ENCODE data around the gene TRIM26. TPM values are rescaled to one million over a fixed set of nuclear protein-coding genes. Genes with fewer than 3 reads are reported as not detected.

The TRIM26 gene
- total and polyA plus RNA-seq, 2 donors (not counting 1 experiment from before 2014, with no cell fraction given): 49.5 to 73.2 TPM

DNA sequence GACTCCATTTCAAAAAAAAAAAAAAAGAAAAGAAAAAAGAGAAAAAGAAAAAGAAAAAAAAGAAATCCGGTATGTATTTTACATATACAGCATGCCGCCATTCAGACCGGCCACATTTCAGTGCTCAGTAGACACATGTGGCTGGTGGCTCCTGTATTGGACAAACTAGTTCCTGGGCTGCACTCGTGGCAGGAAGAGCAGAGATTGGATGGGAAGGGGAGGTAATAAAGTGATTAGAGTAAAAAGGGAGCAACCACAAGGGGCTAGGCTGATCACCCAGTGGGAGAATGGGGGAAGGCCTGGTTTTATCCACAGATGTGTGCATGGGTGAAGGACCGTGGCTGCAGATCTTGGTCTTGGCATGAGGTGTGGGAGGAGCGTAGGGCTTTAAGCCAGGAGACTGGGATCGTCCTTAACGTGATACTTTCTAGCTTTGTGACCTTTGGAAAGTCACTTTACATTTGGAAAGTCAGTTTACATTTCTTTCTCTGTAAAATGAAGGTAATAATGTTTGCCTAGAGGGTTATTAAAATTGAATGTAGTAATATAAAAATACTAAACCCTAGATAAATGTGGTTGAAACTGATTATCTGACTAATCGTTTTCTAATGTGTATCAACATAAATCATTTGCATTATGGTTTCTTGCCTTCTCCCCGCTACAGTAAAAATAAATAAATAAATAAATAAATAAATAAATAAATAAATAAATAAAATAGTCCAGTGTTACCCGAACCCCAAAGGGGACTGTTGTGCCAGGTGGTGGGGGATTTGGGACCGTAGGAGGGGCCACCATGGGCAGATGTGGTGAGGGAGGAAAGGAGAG is 50.7 kb downstream of the TRIM26 start:
- H3K27ac Mint-ChIP-seq: no peak overlapping the region
- DNase-seq (no peak), ATAC-seq (ENCODE audit: low read depth) (no peak)
- CTCF ChIA-PET: no interaction called here
- Histone ChIP-seq H3K9ac (ENCODE audit: low read length) (no peak overlapping the region), H3K36me3 (replicated peaks in 1 of 2; ENCODE audit: control extremely low read depth in 1 of 2, control insufficient read depth in 1 of 2, extremely low read depth in 1 of 2, insufficient read depth in 2 of 2, low read length in 1 of 2) (no peaks in the 10 kb centered on the region), H3K79me2 (ENCODE audit: control insufficient read depth, insufficient read depth, low read length) (no peaks in the 10 kb centered on the region), H3K9me3 (ENCODE audit: control extremely low read depth in 1 of 3, control insufficient read depth in 2 of 3, insufficient read depth in 1 of 3, low read length in 2 of 3) (peaks cover 0 to 3% (median 0%) of the 10 kb centered on the region in 3 donors), H2AFZ (ENCODE audit: insufficient read depth, low read depth, low read length, poor library complexity, severe bottlenecking) (no peak overlapping the region), H3K4me2 (replicated peaks; ENCODE audit: low read depth, low read length, poor library complexity, severe bottlenecking) (no peak overlapping the region), H3K27me3 (replicated peaks in 1 of 4; ENCODE audit: control extremely low read depth in 1 of 4, control insufficient read depth in 3 of 4, insufficient read depth in 4 of 4, low read length in 3 of 4) (peaks cover 0 to 19% (median 2%) of the 10 kb centered on the region in 4 experiments), H4K20me1 (ENCODE audit: control insufficient read depth, insufficient read depth, low read length, poor library complexity, severe bottlenecking) (no peaks in the 10 kb centered on the region), H3K4me1 (ENCODE audit: control insufficient read depth in 2 of 2, insufficient read depth in 2 of 2, low read length in 2 of 2) (no peaks in the 10 kb centered on the region), H3K27ac (ENCODE audit: low read length in 2 of 2) (no peak overlapping the region), H3K4me3 (ENCODE audit: control extremely low read depth in 1 of 5, extremely low read depth in 1 of 5, insufficient read depth in 1 of 5, low read depth in 2 of 5, low read length in 4 of 5) (no peak overlapping the region)
- intact Hi-C loops (cut with micrococcal nuclease): no loop called here
- POLR2A ChIA-PET: no interaction called here
- no peaks in the 10 kb centered on the region for H3K4me1 Mint-ChIP-seq
- H3K4me3 Mint-ChIP-seq: no peak overlapping the region
- 90% methylated on average over 4 of the region's 12 CpGs for WGBS (ENCODE audit: insufficient coverage)
- H3K27me3 Mint-ChIP-seq: peaks cover 38% of the 10 kb centered on the region
- no peaks in the 10 kb centered on the region for H3K9me3 Mint-ChIP-seq (ENCODE audit: insufficient read depth)
- no peak for TF ChIP-seq EZH2 (IDR thresholded peaks at IDR 0.05; ENCODE audit: borderline replicate concordance, insufficient read depth, low read depth, low read length, poor library complexity, severe bottlenecking)
- TF ChIP-seq, protein P1, sequence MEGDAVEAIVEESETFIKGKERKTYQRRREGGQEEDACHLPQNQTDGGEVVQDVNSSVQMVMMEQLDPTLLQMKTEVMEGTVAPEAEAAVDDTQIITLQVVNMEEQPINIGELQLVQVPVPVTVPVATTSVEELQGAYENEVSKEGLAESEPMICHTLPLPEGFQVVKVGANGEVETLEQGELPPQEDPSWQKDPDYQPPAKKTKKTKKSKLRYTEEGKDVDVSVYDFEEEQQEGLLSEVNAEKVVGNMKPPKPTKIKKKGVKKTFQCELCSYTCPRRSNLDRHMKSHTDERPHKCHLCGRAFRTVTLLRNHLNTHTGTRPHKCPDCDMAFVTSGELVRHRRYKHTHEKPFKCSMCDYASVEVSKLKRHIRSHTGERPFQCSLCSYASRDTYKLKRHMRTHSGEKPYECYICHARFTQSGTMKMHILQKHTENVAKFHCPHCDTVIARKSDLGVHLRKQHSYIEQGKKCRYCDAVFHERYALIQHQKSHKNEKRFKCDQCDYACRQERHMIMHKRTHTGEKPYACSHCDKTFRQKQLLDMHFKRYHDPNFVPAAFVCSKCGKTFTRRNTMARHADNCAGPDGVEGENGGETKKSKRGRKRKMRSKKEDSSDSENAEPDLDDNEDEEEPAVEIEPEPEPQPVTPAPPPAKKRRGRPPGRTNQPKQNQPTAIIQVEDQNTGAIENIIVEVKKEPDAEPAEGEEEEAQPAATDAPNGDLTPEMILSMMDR (IDR thresholded peaks at IDR 0.05): no peak

DNA sequence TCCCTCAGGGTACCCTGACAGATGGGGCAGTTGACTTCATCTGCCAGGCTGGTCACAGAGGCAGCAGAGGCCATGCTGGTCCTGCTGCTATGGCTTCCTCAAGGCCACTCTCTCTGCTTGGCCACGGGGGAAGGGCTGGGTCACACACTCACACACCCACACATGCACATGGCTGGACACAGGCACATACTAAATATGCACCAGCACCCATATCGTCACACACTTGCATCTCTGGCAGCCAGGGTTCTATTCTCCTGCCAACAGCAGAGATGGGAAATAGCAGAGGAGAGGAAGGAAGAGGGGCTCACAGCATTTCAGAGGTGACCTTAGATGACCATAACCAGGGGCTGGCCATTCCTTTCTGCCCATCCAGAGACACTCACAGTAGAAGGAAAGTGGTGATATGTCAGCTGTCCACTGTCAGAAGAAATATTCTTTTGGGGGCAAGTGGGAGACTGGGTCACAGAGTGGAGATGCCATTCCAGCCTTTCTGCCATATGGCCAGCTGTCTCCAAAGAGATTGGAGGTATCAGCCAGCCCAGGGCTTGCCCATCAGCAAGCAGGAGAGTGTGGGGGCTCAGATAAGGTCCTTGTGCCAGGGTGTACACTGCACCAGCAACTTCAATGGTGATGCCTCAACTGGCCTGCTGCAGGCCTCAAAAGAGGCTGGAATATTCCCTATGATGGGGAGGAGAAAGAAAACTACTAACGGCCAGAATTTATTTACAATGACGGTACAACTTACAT is 52.2 kb downstream of the TRIM26 start, which contains the start of gene TRIM10:
Gene TRIM10 (minus strand): TSS at position 427 of the 747 bp plus-strand sequence. CDS start 353 bp downstream, at position 74.
- CTCF ChIA-PET: no interaction called here
- Histone ChIP-seq H3K4me3 (ENCODE audit: control extremely low read depth in 1 of 5, extremely low read depth in 1 of 5, insufficient read depth in 1 of 5, low read depth in 2 of 5, low read length in 4 of 5) (no peak within 1 kb of the TSS), H3K79me2 (ENCODE audit: control insufficient read depth, insufficient read depth, low read length) (no peaks in the 10 kb centered on the region), H3K4me1 (ENCODE audit: control insufficient read depth in 2 of 2, insufficient read depth in 2 of 2, low read length in 2 of 2) (no peaks in the 10 kb centered on the region), H2AFZ (ENCODE audit: insufficient read depth, low read depth, low read length, poor library complexity, severe bottlenecking) (no peak within 1 kb of the TSS), H3K9ac (ENCODE audit: low read length) (no peak within 1 kb of the TSS), H3K4me2 (replicated peaks; ENCODE audit: low read depth, low read length, poor library complexity, severe bottlenecking) (no peak within 1 kb of the TSS), H3K36me3 (replicated peaks in 1 of 2; ENCODE audit: control extremely low read depth in 1 of 2, control insufficient read depth in 1 of 2, extremely low read depth in 1 of 2, insufficient read depth in 2 of 2, low read length in 1 of 2) (no peaks in the 10 kb centered on the region), H4K20me1 (ENCODE audit: control insufficient read depth, insufficient read depth, low read length, poor library complexity, severe bottlenecking) (no peaks in the 10 kb centered on the region), H3K9me3 (ENCODE audit: control extremely low read depth in 1 of 3, control insufficient read depth in 2 of 3, insufficient read depth in 1 of 3, low read length in 2 of 3) (peaks cover 0 to 3% (median 0%) of the 10 kb centered on the region in 3 donors), H3K27me3 (replicated peaks in 1 of 4; ENCODE audit: control extremely low read depth in 1 of 4, control insufficient read depth in 3 of 4, insufficient read depth in 4 of 4, low read length in 3 of 4) (peaks cover 0 to 17% (median 4%) of the 10 kb centered on the region in 4 experiments), H3K27ac (ENCODE audit: low read length in 2 of 2) (no peak within 1 kb of the TSS)
- Mint-ChIP-seq H3K4me3 (no peak within 1 kb of the TSS), H3K4me1 (no peaks in the 10 kb centered on the region), H3K9me3 (ENCODE audit: insufficient read depth) (no peaks in the 10 kb centered on the region), H3K27ac (no peak within 1 kb of the TSS), H3K27me3 (peaks cover 40% of the 10 kb centered on the region)
- intact Hi-C loops (cut with micrococcal nuclease): no loop called here
- no peak for TF ChIP-seq EZH2 (IDR thresholded peaks at IDR 0.05; ENCODE audit: borderline replicate concordance, insufficient read depth, low read depth, low read length, poor library complexity, severe bottlenecking)
- TF ChIP-seq, protein P1 (IDR thresholded peaks at IDR 0.05): no peak
- ATAC-seq (ENCODE audit: low read depth) (no peak), DNase-seq (no peak)
- POLR2A ChIA-PET: no interaction called here
- 64% methylated on average over 1 of the region's 4 CpGs for WGBS (ENCODE audit: insufficient coverage)

Measured in B cell (primary cell).